Calu3 (cell line): ENCODE data around the gene NPHP1. TPM values are rescaled to one million over a fixed set of nuclear protein-coding genes. Genes with fewer than 3 reads are reported as not detected.
"Not testable (repeated sequence)": the region's sequence is repeated elsewhere in the genome, so short reads cannot be mapped to it uniquely, and the experiment has no call there.

Experiments
- BruUV-seq: library from RNA; stranded (reverse); fragments of 400-500 nt; replicated peaks from 2 replicates; lab custom pipeline; 2021; lab: Mats Ljungman, UMichigan
- CTCF ChIA-PET: fragments of 300-600 bp; sonication (Branson Sonifier 250); formaldehyde crosslinking; loops from one replicate; lab custom pipeline; 2022; ENCODE audit warnings: antibody characterized with exemption; lab: Charles Lee
- DNase-seq: peaks from one replicate; pipeline ENCODE4 v3.0.0; 2022
- H3K27ac Mint-ChIP-seq: one replicate; pipeline ENCODE4 v1.8.0; 2022; ENCODE audit warnings: mixed read lengths; ENCODE audit not compliant: unreplicated experiment
- H3K27me3 Mint-ChIP-seq: one replicate; pipeline ENCODE4 v1.8.0; 2022; ENCODE audit warnings: mixed read lengths; ENCODE audit not compliant: unreplicated experiment
- H3K36me3 Mint-ChIP-seq: one replicate; pipeline ENCODE4 v1.8.0; 2022; ENCODE audit warnings: mild to moderate bottlenecking, moderate library complexity, mixed read lengths; ENCODE audit not compliant: insufficient read depth, unreplicated experiment
- H3K4me1 Mint-ChIP-seq: one replicate; pipeline ENCODE4 v1.8.0; 2022; ENCODE audit warnings: mild to moderate bottlenecking, low read depth, mixed read lengths; ENCODE audit not compliant: unreplicated experiment
- H3K4me3 Mint-ChIP-seq: one replicate; pipeline ENCODE4 v1.8.0; 2022; ENCODE audit warnings: mild to moderate bottlenecking, low read depth, moderate library complexity, mixed read lengths; ENCODE audit not compliant: unreplicated experiment
- H3K9me3 Mint-ChIP-seq: one replicate; pipeline ENCODE4 v1.8.0; 2022; ENCODE audit warnings: low read depth, mixed read lengths; ENCODE audit not compliant: unreplicated experiment
- intact Hi-C: fragments of 100-400 bp; cut with micrococcal nuclease; formaldehyde crosslinking; loops from one replicate; pipeline ENCODE4 v1.10.0; 2022; ENCODE audit not compliant: unreplicated experiment
- total RNA-seq: library from RNA; stranded (reverse); gene quantifications from 2 replicates; pipeline ENCODE4 v1.2.3, GENCODE V29; 2022
- TF ChIP-seq, protein P1 (sequence below): fragments of 200-600 bp; IDR thresholded peaks from one replicate; pipeline ENCODE4 v1.8.0; 2022; ENCODE audit warnings: antibody characterized with exemption; ENCODE audit not compliant: unreplicated experiment

NPHP1 gene
- total RNA-seq, 1 experiment from 2014 or later: 6.4 TPM

DNA sequence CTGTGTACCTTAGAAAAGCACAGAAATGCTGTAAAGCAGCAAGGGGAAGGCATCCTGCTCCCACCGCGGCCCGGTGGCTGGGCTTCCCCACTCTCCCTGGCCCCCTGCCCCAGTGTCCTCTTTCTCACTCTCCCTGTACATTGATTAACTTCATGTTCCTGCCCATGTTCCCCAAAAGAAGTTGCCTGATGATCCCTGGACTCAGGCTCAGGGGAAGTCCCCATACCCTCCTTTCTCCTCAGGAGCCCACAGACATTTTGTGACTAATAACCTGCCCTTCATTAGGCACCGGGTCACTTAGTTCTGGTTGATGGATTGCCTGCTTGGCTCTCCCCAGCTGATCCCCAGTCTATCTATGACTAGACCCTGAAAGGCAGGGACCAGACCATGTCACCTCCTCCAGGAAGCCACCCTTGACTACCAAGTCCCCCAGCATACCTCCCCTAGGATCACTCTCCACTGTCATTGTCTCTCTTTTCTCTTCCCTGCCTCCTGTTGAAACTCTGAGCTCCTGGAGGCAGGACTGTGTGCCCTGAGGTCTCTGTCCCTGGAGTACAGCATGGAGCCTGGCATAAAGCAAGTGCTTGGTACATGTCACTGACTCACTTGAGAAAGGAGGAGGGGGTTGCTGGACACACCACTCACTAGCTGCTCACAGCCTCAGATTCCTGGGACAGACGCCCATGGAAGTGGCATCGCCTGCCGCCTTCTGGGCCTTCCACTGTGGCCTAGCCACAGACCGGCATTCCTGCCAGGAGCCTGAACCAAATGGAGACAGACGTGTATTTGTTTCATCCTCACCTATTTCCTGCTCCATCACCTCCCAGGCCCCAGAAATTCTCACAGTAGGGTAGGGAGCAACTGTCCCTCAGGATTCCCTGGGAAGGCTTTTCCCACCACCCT lies 102.7 kb downstream of the NPHP1 start:
- Mint-ChIP-seq H3K27me3 (no peaks in the 10 kb centered on the region), H3K27ac (peak overlapping the region; percentile 100), H3K36me3 (peaks cover 33% of the 10 kb centered on the region), H3K4me3 (peak overlapping the region; percentile 60), H3K4me1 (peaks cover 97% of the 10 kb centered on the region), H3K9me3 (no peaks in the 10 kb centered on the region)
- BruUV-seq: no TSS peak
- TF ChIP-seq, protein P1, sequence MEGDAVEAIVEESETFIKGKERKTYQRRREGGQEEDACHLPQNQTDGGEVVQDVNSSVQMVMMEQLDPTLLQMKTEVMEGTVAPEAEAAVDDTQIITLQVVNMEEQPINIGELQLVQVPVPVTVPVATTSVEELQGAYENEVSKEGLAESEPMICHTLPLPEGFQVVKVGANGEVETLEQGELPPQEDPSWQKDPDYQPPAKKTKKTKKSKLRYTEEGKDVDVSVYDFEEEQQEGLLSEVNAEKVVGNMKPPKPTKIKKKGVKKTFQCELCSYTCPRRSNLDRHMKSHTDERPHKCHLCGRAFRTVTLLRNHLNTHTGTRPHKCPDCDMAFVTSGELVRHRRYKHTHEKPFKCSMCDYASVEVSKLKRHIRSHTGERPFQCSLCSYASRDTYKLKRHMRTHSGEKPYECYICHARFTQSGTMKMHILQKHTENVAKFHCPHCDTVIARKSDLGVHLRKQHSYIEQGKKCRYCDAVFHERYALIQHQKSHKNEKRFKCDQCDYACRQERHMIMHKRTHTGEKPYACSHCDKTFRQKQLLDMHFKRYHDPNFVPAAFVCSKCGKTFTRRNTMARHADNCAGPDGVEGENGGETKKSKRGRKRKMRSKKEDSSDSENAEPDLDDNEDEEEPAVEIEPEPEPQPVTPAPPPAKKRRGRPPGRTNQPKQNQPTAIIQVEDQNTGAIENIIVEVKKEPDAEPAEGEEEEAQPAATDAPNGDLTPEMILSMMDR: no peak
- intact Hi-C loops: no loop called here
- CTCF ChIA-PET: interaction anchor here (1.3 to 1.4 kb wide), 2 partner anchors 11 to 13 kb away, joined by 3 read pairs; partner anchors contain the start of gene MALL
- DNase-seq: no peak

DNA sequence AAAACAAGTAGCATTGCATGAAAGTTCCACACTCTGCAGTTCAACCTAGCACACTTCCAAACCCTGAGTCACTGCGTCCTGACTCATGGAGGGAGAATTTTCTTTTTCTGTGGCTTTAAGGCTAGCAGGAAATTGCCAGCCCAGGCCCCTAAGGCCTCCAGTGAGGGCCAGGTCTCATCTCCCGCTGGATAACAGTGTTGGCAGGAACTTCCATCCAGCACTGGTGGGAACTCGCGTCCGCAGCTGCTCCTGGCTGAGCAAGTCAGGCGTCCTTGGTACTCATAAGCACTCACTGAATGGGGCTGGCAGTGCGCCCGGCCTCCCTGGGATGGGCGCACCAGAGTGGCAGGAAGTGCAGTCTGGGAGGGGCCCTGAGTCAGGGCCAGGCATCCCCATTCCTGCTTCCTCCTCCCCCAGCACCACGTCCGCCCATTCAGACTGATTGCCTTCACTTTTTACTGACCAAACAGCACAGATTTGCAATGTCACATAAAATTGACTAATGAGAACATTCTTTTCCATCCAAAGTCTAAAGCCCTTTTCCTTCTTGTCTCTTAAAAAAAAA lies 103.5 kb downstream of the NPHP1 start:
- no TSS peak for BruUV-seq
- intact Hi-C loops: no loop called here
- peaks cover 93% of the 10 kb centered on the region for H3K4me1 Mint-ChIP-seq
- CTCF ChIA-PET: interaction anchor here (1.3 to 1.4 kb wide), 2 partner anchors 12 to 14 kb away, joined by 3 read pairs; partner anchors contain the start of gene MALL
- DNase-seq: peak; percentile 95
- H3K4me3 Mint-ChIP-seq: peak overlapping the region; percentile 60
- H3K27me3 Mint-ChIP-seq: no peaks in the 10 kb centered on the region
- no peaks in the 10 kb centered on the region for H3K9me3 Mint-ChIP-seq
- H3K36me3 Mint-ChIP-seq: peaks cover 29% of the 10 kb centered on the region
- TF ChIP-seq, protein P1: no peak
- peak overlapping the region; percentile 100 for H3K27ac Mint-ChIP-seq

DNA sequence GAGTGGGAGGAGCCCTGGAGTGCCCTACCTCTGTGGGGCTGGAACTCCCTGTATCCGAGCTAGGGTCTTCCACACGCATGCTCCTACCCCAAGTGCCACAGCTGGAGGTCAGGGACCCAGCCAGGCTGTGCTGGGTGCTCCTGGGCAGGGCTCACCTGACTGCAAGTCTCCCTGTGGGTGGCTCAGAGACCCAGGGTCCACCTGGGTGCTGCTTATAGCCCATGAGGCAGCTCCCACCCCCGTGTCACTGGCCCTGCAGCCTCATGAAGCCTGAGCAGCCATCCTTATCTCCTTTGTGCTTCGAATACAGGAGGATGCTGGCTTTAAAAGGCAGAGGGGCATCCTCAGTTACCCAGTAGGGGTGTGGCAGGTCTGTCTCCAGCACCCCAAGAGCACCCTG lies 103.9 kb downstream of the NPHP1 start:
- DNase-seq, BruUV-seq, intact Hi-C loops, H3K27me3 Mint-ChIP-seq, H3K9me3 Mint-ChIP-seq: not testable (repeated sequence)
- CTCF ChIA-PET: interaction anchor here (1.3 to 1.4 kb wide), 2 partner anchors 13 to 15 kb away, joined by 3 read pairs; partner anchors contain the start of gene MALL
- peaks cover 24% of the 10 kb centered on the region for H3K36me3 Mint-ChIP-seq
- H3K4me1 Mint-ChIP-seq: peaks cover 88% of the 10 kb centered on the region
- peak overlapping the region; percentile 100 for H3K27ac Mint-ChIP-seq
- H3K4me3 Mint-ChIP-seq: peak overlapping the region; percentile 60

DNA sequence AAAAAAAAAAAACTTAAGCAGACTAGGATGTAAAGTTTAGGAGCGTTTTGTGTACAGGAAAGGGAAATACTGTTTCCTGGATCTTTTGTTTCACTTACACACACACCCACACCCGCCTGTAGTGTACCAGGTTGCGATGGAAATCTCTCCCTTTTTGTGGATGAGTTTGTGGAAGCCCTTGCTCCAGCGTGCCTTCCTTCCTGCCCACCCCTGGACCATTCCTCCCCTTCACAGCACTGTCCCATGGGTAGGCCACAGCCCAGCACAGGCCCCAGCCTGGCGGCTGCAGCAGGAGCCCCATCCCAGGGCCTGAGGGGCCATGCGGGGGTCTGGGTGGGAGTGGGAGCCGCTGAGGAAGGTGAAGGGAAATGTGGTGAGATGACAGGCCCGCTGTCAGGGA lies 104.3 kb downstream of the NPHP1 start:
- Mint-ChIP-seq H3K36me3 (peaks cover 24% of the 10 kb centered on the region), H3K27me3 (no peaks in the 10 kb centered on the region), H3K4me3 (no peak overlapping the region), H3K27ac (peak overlapping the region; percentile 100), H3K9me3 (no peaks in the 10 kb centered on the region), H3K4me1 (peaks cover 84% of the 10 kb centered on the region)
- DNase-seq: no peak
- TF ChIP-seq, protein P1: no peak
- intact Hi-C loops: no loop called here
- no TSS peak for BruUV-seq
- CTCF ChIA-PET: interaction anchor here (1.4 kb wide), 1 partner anchor 13 kb away, joined by 3 read pairs; no protein-coding TSS in a partner anchor
